Stimulated activated CD8-positive, alpha-beta memory T cell treated with anti-CD3 and anti-CD28 coated beads, Interleukin-7, amount 100 ng/mL, for 4 hours (primary cell): ENCODE data around the gene PFDN2.

ENCODE experiments used
- DNase-seq, 2 donors: peaks; one replicate each; pipeline ENCODE4 v3.0.0-alpha.2; 2020; ENCODE audit warnings: low read depth in 2 of 2

Gene PFDN2

GRCh38 chr1:161099090-161099802 is 18.6 kb downstream of the PFDN2 start:
- no peak for DNase-seq

GRCh38 chr1:161098210-161099068 is 19.4 kb downstream of the PFDN2 start, which contains the start of gene KLHDC9:
Gene KLHDC9 (plus strand): TSS chr1:161098361. CDS start chr1:161098536, 175 bp downstream.
- DNase-seq = peak; percentile 26 to 60

- DNase-seq = no peak
Observed at GRCh38 chr1:161096530-161096929, 21.3 kb downstream of the PFDN2 start.

- no peak for DNase-seq
Observed at GRCh38 chr1:161096015-161096414, 21.8 kb downstream of the PFDN2 start.

- DNase-seq = no peak
Observed at GRCh38 chr1:161095230-161095629, 22.6 kb downstream of the PFDN2 start.

GRCh38 chr1:161094481-161094880 is 23.4 kb downstream of the PFDN2 start:
- no peak for DNase-seq

- peak; percentile 44 to 60 for DNase-seq
Observed at GRCh38 chr1:161092621-161093028, 25.2 kb downstream of the PFDN2 start.

GRCh38 chr1:161091796-161092507 is 25.9 kb downstream of the PFDN2 start:
- DNase-seq = no peak

GRCh38 chr1:161091093-161091492 is 26.7 kb downstream of the PFDN2 start:
- no peak for DNase-seq

GRCh38 chr1:161090617-161091016 is 27.2 kb downstream of the PFDN2 start:
- no peak for DNase-seq

- DNase-seq = no peak
Observed at GRCh38 chr1:161089938-161090337, 27.9 kb downstream of the PFDN2 start.

- DNase-seq = no peak
Observed at GRCh38 chr1:161089251-161089924, 28.4 kb downstream of the PFDN2 start, which contains the start of gene NECTIN4. Gene NECTIN4 (minus strand): TSS chr1:161089558. CDS start chr1:161089296, 262 bp downstream.

- no peak for DNase-seq
Observed at GRCh38 chr1:161088587-161089110, 29.2 kb downstream of the PFDN2 start.

GRCh38 chr1:161086457-161086856 is 31.4 kb downstream of the PFDN2 start:
- no peak for DNase-seq

GRCh38 chr1:161085165-161085564 is 32.7 kb downstream of the PFDN2 start:
- DNase-seq = no peak

- no peak for DNase-seq
Observed at GRCh38 chr1:161084597-161084988, 33.2 kb downstream of the PFDN2 start.

GRCh38 chr1:161083748-161084596 is 33.9 kb downstream of the PFDN2 start:
- DNase-seq = no peak

- DNase-seq = no peak
Observed at GRCh38 chr1:161082996-161083747, 34.7 kb downstream of the PFDN2 start.

GRCh38 chr1:161082483-161082882 is 35.4 kb downstream of the PFDN2 start:
- DNase-seq = no peak

GRCh38 chr1:161081519-161081918 is 36.3 kb downstream of the PFDN2 start:
- DNase-seq = no peak
